Body of pancreas (tissue), 4 donors: ENCODE results near the gene KMT5C.

Source experiments
- POLR2A ChIP-seq, 3 donors: fragments of 450-650 bp; IDR thresholded peaks; one replicate each; pipeline ENCODE4 v1.6.1; 2016; ENCODE audit warnings: antibody characterized with exemption in 3 of 3, mild to moderate bottlenecking in 2 of 3
- TF ChIP-seq, protein P1 (sequence below), 7 experiments: fragments of 450-650 bp in 4 of 7; fragments of 200-600 bp in 3 of 7; sonication (generic) in 3 of 7; IDR thresholded peaks; one replicate each; pipeline ENCODE4 v1.5.1; 2016 to 2019; ENCODE audit warnings: antibody characterized with exemption in 7 of 7

DNA sequence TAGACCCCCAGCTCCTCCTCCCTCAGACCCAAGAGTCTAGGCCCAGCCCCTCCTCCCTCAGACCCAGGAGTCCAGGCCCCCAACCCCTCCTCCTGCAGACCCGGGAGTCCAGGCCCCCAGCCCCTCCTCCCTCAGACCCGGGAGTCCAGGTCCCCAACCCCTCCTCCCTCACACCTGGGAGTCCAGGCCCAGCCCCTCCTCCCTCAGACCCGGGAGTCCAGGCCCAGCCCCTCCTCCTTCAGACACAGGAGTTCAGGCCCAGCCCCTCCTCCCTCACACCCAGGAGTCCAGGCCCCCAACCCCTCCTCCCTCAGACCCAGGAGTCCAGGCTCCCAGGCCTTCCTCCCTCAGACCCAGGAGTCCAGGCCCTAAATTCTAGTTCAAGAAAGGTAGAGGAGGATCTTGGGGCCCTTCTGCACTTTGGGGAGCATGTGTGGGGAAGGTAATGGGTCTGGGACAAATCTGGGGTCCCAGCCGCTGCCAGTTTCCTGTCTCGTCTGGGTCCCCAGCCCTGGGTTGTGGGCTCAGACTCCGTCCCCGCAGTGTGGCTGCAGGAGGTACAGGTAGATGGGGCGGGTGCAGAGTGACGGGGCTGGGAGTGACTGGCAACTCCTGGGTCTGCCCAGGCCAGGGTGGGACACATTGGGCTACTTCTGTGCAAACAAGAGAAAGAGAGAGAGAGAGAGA lies 33.8 kb downstream of the KMT5C start:
- TF ChIP-seq, protein P1, sequence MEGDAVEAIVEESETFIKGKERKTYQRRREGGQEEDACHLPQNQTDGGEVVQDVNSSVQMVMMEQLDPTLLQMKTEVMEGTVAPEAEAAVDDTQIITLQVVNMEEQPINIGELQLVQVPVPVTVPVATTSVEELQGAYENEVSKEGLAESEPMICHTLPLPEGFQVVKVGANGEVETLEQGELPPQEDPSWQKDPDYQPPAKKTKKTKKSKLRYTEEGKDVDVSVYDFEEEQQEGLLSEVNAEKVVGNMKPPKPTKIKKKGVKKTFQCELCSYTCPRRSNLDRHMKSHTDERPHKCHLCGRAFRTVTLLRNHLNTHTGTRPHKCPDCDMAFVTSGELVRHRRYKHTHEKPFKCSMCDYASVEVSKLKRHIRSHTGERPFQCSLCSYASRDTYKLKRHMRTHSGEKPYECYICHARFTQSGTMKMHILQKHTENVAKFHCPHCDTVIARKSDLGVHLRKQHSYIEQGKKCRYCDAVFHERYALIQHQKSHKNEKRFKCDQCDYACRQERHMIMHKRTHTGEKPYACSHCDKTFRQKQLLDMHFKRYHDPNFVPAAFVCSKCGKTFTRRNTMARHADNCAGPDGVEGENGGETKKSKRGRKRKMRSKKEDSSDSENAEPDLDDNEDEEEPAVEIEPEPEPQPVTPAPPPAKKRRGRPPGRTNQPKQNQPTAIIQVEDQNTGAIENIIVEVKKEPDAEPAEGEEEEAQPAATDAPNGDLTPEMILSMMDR (IDR thresholded peaks at IDR 0.05): no peak
- TF ChIP-seq POLR2A (IDR thresholded peaks at IDR 0.05): no peak
